C4-2B (cell line): ENCODE measurements around the gene TMOD1.

Source experiments
- CTCF ChIP-seq: fragments of 450-650 bp; conservative IDR thresholded peaks from 2 replicates; pipeline ENCODE4 v1.5.1; 2017; ENCODE audit warnings: mild to moderate bottlenecking
- ZFX ChIP-seq: fragments of 450-650 bp; IDR thresholded peaks from 2 replicates; pipeline ENCODE4 v1.6.1; 2017

- no peak for TF ChIP-seq CTCF
- TF ChIP-seq ZFX: no peak
These were observed 4.4 kb downstream of the TMOD1 start for GRCh38 chr9:97505845-97506244.
